Ectodermal cell (in vitro differentiated cells): ENCODE measurements around the gene CCDC85A.

Experiments
- H3K27ac ChIP-seq: 2 replicates; pipeline ENCODE4 v1.7.0; 2013; ENCODE audit warnings: mild to moderate bottlenecking, low read depth, low read length; ENCODE audit not compliant: insufficient read depth, poor library complexity, severe bottlenecking
- H3K27me3 ChIP-seq: 2 replicates; pipeline ENCODE4 v1.7.0; 2013; ENCODE audit warnings: mild to moderate bottlenecking, low read length; ENCODE audit not compliant: insufficient read depth, control insufficient read depth, poor library complexity, severe bottlenecking
- H3K36me3 ChIP-seq: one replicate; pipeline ENCODE4 v1.7.0; 2013; ENCODE audit warnings: low read length; ENCODE audit not compliant: control insufficient read depth, insufficient read depth
- H3K4me1 ChIP-seq: one replicate; pipeline ENCODE4 v1.7.0; 2013; ENCODE audit warnings: low read length; ENCODE audit not compliant: control insufficient read depth, insufficient read depth
- H3K4me3 ChIP-seq: 2 replicates; pipeline ENCODE4 v1.7.0; 2013; ENCODE audit warnings: low read depth, low read length, control low read depth; ENCODE audit not compliant: insufficient read depth
- H3K9me3 ChIP-seq: 2 replicates; pipeline ENCODE4 v1.7.0; 2013; ENCODE audit warnings: mild to moderate bottlenecking, low read length, moderate library complexity; ENCODE audit not compliant: control insufficient read depth
- WGBS, 2 experiments: methylation state at CpG; one replicate each; pipeline ENCODE4 v1.1.7; 2013; ENCODE audit warnings: missing lambda C conversion rate in 2 of 2; 5-methylcytosine and 5-hydroxymethylcytosine counted together

Gene CCDC85A

DNA sequence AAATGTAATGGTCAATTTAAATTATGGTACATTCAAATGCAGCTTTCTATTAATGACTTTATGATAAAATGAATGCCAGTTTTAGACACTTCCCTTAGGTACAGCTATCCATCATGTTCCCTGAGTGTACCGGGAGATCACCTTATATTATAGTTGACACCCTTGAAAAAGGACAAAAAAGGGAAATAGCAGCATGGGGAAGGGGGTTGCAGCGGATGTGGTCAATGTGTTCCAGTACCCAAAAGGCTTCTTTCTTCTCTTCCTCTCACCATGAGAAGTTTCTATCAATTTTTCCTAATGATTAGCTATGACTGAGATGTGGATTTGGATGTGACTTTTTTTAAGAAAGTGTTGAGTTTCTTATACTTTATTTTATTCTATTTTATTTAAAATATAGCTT is 154.4 kb downstream of the CCDC85A start:
- H3K9me3 ChIP-seq: no peaks in the 10 kb centered on the region
- H3K4me3 ChIP-seq: no peak overlapping the region
- H3K27me3 ChIP-seq: no peaks in the 10 kb centered on the region
- no peaks in the 10 kb centered on the region for H3K36me3 ChIP-seq
- WGBS, 2 experiments: 95 to 100% methylated on average over 1 to 2 of the region's 2 CpGs
- no peaks in the 10 kb centered on the region for H3K4me1 ChIP-seq
- no peak overlapping the region for H3K27ac ChIP-seq

DNA sequence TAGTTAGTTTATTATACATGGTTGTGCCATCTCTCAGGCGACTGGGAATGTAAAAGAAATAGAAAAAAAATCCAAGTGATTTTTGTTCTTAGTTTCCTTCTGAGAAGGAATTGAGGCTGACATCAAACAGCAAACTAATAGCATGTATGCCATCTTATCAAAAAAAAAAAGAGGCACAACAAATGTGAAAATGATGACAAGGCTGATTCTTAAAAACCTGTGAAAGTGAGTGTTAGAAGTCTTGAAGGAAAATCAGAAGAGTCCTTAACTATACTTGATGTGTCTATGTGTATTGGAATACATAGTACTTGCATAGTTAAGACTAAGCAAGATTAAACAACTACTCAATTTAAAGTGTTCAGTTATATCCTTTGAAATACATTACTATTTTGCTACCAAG is 161.0 kb downstream of the CCDC85A start:
- Histone ChIP-seq H3K4me1 (no peaks in the 10 kb centered on the region), H3K9me3 (no peaks in the 10 kb centered on the region), H3K4me3 (no peak overlapping the region), H3K27me3 (no peaks in the 10 kb centered on the region), H3K36me3 (no peaks in the 10 kb centered on the region), H3K27ac (no peak overlapping the region)
- WGBS, 2 experiments: no CpG with 5 or more reads among the region's 1 CpG

DNA sequence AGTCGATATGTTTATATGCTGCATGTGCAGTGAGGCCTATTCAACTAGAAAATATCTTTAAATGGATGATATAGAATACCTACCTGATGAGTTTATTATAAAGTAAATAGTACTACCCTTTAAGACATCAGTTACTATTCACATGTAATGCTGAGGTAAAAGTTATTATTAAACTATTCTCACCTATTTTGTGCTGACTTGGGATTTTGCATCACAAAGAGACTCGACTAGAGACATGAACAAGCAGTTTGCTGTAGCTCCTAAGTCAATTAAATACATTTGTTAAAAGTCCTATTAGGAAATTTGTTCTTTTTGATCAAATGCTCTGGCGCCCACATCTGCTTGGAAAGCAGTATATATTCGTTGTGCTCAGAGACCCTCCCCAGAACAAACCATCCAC is 164.1 kb downstream of the CCDC85A start:
- no peak overlapping the region for H3K4me3 ChIP-seq
- H3K4me1 ChIP-seq: no peaks in the 10 kb centered on the region
- H3K27ac ChIP-seq: no peak overlapping the region
- H3K27me3 ChIP-seq: no peaks in the 10 kb centered on the region
- 66 to 80% methylated on average over 3 of the region's 4 CpGs for WGBS, 2 experiments
- H3K9me3 ChIP-seq: no peaks in the 10 kb centered on the region
- no peaks in the 10 kb centered on the region for H3K36me3 ChIP-seq

DNA sequence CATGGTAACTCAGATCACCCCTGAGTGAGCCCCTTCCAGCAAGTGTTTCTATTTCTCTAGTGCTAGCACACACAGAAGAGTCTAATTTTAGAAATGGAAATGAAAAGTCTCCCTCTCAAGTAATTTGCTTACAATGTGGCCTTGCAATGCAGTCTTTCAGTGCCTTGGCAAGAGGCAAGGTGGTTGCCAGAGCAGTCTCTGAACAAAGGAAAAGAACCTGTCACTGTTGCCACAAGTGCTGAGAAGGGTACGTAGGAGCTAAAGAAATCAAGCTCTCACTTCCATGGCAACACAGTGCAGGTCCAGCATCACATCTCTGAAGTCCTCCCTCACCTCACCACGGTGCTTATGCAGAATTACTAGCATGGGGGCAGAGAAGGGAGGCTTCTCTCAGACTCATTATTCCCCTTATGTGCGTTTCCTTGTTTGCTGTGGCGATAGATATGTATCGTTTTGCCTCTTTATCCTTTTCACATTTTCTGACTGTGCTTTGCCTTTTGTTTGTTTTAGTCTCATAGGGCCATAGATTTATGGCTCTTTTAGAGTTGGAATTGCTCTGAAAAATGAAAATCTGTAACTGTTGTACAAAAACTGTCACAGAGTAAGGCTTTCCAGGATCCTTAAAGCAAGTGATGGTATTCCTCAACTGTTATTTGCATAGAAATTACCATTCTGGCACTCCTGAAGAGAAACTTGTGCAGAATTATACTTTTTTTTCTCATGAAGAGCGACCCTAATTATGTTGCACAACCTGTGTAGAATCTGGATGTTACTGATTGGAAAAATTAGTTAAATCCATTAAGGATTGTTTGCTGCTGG is 164.8 kb downstream of the CCDC85A start:
- Histone ChIP-seq H3K27ac (no peak overlapping the region), H3K27me3 (no peaks in the 10 kb centered on the region), H3K4me1 (no peaks in the 10 kb centered on the region), H3K36me3 (no peaks in the 10 kb centered on the region), H3K9me3 (no peaks in the 10 kb centered on the region), H3K4me3 (no peak overlapping the region)
- WGBS, 2 experiments: 90 to 93% methylated on average over 6 of the region's 6 CpGs

DNA sequence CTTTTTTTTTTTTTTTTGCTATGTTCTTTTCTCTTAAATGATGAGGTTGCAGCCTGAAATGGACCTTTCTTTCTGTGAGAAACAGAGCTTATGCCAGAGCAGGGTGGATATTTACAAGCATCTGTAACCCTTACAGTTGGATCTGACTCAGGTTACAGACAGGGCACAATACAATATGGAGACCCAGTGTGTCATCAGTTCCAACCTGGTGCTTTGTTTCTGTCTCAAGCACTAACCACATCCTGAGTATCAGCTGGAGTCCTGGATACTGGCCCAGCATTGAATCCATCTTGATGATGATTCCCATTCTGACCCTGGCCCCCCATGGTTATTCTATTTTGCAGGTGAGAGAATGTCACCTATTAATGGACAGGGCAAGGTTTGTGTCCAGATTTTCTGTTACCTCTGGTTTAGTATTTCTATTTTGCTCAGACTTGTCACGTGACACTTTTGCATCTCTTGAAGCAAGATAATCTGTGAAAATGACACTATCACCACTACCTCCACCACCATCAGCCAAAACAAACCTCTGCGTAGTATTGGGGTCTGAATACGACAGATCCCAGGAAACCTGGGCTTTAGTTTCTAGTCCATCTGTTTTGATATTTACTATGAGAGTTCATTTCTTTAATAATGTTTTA is 174.0 kb downstream of the CCDC85A start:
- WGBS, 2 experiments: 92 to 98% methylated on average over 1 to 3 of the region's 3 CpGs

DNA sequence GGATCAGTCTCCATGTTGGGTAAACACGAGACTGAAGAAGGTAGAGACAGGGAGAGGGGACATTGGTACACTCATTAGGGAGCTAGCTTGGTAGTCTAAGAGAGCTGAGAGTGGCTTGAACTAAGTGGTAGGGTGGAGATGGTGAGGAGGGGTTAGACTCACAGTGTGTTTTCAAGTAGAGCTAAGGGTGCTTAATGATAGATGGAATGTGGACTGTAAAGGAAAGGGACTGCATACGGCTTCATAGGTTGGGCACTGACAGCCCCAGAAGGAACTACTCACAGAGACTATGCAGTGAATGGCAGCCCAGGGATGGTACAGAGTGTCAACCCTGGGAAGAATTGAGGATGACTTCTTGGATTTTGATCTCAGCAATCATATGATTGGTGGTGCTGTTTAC is 178.1 kb downstream of the CCDC85A start:
- H3K9me3 ChIP-seq: no peaks in the 10 kb centered on the region
- H3K27ac ChIP-seq: no peak overlapping the region
- no peaks in the 10 kb centered on the region for H3K4me1 ChIP-seq
- H3K36me3 ChIP-seq: no peaks in the 10 kb centered on the region
- 88 to 95% methylated on average over 2 of the region's 2 CpGs for WGBS, 2 experiments
- H3K27me3 ChIP-seq: no peaks in the 10 kb centered on the region
- H3K4me3 ChIP-seq: no peak overlapping the region

More for the DNA sequence above, 174.0 kb downstream of the CCDC85A start:
- no peaks in the 10 kb centered on the region for H3K4me1 ChIP-seq
- no peaks in the 10 kb centered on the region for H3K36me3 ChIP-seq
- no peaks in the 10 kb centered on the region for H3K9me3 ChIP-seq
- no peak overlapping the region for H3K4me3 ChIP-seq
- H3K27ac ChIP-seq: no peak overlapping the region
- H3K27me3 ChIP-seq: no peaks in the 10 kb centered on the region

DNA sequence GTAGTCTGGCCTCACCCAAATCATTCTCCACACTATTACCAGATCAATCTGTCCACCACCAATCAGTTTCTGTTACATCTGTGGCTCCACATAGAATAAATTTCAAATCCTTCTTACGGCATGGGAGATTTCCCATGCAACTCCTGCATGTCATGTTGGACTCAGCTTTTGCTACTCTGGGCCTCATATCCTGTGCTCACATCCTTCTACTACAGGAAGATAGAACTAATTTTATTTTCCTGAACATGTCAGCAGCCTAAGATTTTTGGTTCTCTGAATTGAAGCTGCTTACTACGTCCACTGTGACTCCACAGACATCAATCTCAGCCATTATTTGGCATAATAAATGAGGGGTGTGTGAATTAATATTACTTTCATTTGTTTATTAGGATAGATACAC is 181.1 kb downstream of the CCDC85A start:
- H3K36me3 ChIP-seq: no peaks in the 10 kb centered on the region
- no peak overlapping the region for H3K27ac ChIP-seq
- no peaks in the 10 kb centered on the region for H3K9me3 ChIP-seq
- H3K4me3 ChIP-seq: no peak overlapping the region
- no peaks in the 10 kb centered on the region for H3K4me1 ChIP-seq
- H3K27me3 ChIP-seq: no peaks in the 10 kb centered on the region
- WGBS, 2 experiments: 95 to 96% methylated on average over 2 of the region's 2 CpGs

DNA sequence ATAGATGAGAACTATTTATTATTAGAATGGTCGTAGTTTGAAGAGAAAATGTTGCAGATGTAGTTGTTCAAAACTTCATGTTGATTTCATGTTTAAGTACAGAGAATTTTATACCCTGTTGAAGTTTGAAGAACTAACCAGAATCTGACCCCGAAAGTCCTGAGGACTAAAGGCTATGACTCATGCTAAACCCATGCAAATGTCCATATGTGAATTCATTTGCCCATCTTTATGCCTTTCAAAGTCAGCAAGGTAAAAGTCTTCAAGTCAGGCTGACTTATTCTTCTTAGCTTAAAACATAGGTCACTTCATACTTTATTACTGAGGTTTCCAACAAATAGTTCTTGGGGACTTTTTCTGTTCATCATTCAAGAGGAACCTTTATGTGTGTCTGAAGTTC is 185.5 kb downstream of the CCDC85A start:
- 95 to 98% methylated on average over 2 of the region's 2 CpGs for WGBS, 2 experiments
- Histone ChIP-seq H3K27ac (no peak overlapping the region), H3K9me3 (no peaks in the 10 kb centered on the region), H3K4me3 (no peak overlapping the region), H3K27me3 (no peaks in the 10 kb centered on the region), H3K36me3 (no peaks in the 10 kb centered on the region), H3K4me1 (no peaks in the 10 kb centered on the region)

DNA sequence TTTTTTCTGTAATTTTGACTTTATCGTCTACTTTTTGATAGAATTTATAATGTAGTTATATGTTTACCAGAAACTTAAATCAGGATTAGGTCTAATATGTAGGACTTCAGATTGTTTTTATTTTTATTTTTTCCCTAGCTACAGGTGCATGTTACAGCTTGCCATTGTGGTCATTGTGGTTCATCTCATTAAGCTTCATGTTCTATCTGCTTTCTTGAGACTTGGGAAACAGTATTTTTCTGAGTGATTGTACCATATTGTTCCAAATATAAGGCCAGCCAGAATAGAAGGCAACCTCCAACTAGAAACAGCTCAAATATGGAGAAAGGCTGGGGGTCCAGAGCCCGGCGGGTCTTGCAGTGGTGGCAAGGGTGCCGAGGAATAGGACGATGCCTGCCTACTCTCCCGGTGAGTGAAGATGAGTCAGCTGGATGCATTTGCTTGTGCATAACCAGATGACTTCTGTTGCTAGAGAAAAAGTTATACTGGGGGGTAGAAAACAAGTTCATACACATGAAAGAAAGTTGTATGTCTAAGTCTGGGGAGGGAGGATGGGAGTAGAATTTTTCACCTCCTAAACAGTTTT is 188.4 kb downstream of the CCDC85A start:
- no peaks in the 10 kb centered on the region for H3K4me1 ChIP-seq
- H3K27me3 ChIP-seq: no peaks in the 10 kb centered on the region
- no peaks in the 10 kb centered on the region for H3K36me3 ChIP-seq
- WGBS, 2 experiments: 93 to 94% methylated on average over 5 of the region's 6 CpGs
- no peak overlapping the region for H3K27ac ChIP-seq
- no peak overlapping the region for H3K4me3 ChIP-seq
- H3K9me3 ChIP-seq: no peaks in the 10 kb centered on the region

DNA sequence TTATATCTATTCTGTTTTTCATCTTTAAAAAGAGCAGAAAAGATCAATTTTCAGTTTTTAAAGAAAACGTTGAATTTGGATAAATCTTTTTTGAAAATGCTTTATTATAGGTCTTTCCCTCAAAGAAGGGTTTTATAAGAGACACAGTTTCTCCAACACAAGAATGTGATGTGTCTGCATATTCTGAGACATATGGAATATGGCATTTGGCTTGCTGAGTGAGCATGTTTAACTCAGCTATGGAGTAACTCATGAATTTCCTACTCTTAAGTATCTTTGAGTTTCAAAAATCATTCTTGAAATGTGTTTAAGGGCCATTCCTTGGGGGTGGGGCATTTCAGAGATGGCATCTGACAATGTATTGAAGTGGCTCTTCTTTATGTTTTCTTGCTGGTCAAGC is 191.5 kb downstream of the CCDC85A start:
- Histone ChIP-seq H3K9me3 (no peaks in the 10 kb centered on the region), H3K27me3 (no peaks in the 10 kb centered on the region), H3K36me3 (no peaks in the 10 kb centered on the region), H3K4me3 (no peak overlapping the region), H3K4me1 (no peaks in the 10 kb centered on the region), H3K27ac (no peak overlapping the region)
- WGBS, 2 experiments: 88 to 100% methylated on average over 1 of the region's 1 CpG
